ENCODE measurements around the gene UTF1.
"Not testable (repeated sequence)": the region's sequence is repeated elsewhere in the genome, so short reads cannot be mapped to it uniquely, and the experiment has no call there.

Gene UTF1

GRCh38 chr10:133249094-133249780, 19.2 kb downstream of the UTF1 start:
- no peak for DNase-seq

- no peak for DNase-seq
Observed at GRCh38 chr10:133249975-133250754, 20.1 kb downstream of the UTF1 start.

GRCh38 chr10:133251388-133252222, 21.6 kb downstream of the UTF1 start:
- no peak for DNase-seq

GRCh38 chr10:133252223-133252552, 22.2 kb downstream of the UTF1 start:
- no peak for DNase-seq

- DNase-seq = no peak
Observed at GRCh38 chr10:133253361-133253955, 23.4 kb downstream of the UTF1 start.

GRCh38 chr10:133254421-133255120, 24.6 kb downstream of the UTF1 start:
- DNase-seq = no peak

- no peak for DNase-seq
Observed at GRCh38 chr10:133255323-133255722, 25.3 kb downstream of the UTF1 start.

GRCh38 chr10:133257489-133258065, 27.6 kb downstream of the UTF1 start:
- peak; percentile 59 for DNase-seq

GRCh38 chr10:133258066-133258817, 28.2 kb downstream of the UTF1 start:
- no peak for DNase-seq

- DNase-seq = no peak
Observed at GRCh38 chr10:133258818-133259601, 29.0 kb downstream of the UTF1 start.

GRCh38 chr10:133259602-133259989, 29.6 kb downstream of the UTF1 start:
- DNase-seq = no peak

GRCh38 chr10:133260895-133261725, 31.1 kb downstream of the UTF1 start:
- DNase-seq = peak; percentile 67

GRCh38 chr10:133261726-133262325, 31.8 kb downstream of the UTF1 start:
- peak; percentile 91 for DNase-seq

GRCh38 chr10:133262696-133263095, 32.7 kb downstream of the UTF1 start:
- peak; percentile 85 for DNase-seq

- DNase-seq = no peak
Observed at GRCh38 chr10:133263674-133264073, 33.7 kb downstream of the UTF1 start.

GRCh38 chr10:133264461-133264860, 34.4 kb downstream of the UTF1 start:
- no peak for DNase-seq

- DNase-seq = not testable (repeated sequence)
Observed at GRCh38 chr10:133265052-133265451, 35.0 kb downstream of the UTF1 start.

- no peak for DNase-seq
Observed at GRCh38 chr10:133266056-133266795, 36.2 kb downstream of the UTF1 start.

All from DMS53 (cell line).